NCI-H1105 (cell line): ENCODE data around the gene ZCCHC3.
A peak's percentile ranks its signal among the peaks of the same experiment; 100 is the strongest.

Experiments used
- DNase-seq: peaks from one replicate; lab custom pipeline; 2025; lab: John Stamatoyannopoulos, UW

The ZCCHC3 gene

DNA sequence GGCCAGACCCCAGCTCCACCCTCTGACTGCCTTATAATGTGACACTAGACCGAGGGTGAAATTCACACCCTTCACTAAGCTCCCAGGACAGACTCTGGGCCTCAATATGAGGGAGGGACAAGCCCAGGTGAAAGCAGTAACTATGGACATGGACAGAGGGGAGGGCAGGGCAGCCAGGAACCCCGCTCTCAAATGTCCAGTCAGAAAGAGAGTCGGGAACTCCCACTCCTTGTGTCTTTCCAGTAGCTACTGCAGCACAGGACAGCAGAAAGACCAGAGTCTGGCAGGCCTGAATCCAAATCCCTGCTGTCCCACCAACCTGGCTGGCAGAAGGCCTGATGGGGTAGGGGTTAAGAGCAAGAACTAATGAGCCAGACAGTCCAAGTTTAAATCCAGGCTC is 13.2 kb upstream of the ZCCHC3 start:
- no peak for DNase-seq

DNA sequence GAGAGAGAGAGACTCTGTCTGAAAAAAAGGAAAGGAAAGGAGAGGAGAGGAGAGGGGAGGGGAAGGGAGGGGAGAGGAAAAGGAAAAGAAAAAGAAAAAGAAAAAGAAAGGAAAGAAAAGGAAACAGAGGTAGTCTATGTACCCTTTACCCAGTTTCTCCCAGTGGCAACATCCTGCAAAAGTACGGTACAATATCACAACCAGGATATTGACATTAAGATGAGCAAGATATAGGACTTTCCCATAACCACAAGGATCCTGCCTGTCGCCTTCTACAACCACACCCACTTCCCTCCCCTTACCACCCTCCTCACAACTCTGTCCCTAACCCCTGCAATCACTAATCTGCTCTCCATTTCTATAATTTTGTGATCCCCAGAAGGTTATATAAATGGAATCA is 10.9 kb upstream of the ZCCHC3 start:
- no peak for DNase-seq

DNA sequence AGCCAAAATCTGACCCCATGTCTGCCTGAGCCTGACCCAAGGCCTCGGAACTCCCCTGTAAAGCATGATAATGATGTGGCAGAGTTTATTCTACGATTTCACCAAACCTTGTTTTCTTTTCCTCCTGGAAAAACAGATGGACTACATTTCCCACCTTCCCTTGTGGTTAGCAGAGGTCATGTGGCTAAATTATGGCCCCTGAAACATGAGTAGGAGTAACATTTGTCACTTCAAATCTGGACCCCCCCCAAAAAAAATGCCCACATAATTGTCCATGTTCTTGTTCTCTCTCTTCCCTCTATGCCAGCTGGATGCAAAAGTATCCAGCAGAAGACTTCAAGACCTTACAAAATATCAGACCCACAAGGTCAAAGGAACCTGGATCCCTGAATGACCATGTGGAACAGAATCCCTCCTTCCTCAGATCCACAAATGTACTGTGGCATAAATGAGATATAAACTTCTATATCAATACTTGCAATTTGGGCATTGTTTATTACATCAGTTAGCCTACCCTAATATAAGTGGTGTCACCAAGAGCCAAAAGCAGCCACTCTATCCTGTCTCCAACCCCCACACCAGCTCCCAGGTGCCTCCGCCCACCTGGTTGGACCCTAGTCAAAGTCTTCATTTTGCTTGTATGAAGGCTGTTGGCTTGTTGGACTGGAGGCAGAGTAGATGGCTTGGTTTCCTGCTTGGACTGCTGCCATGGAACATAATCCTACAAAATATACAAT is 8.2 kb upstream of the ZCCHC3 start:
- DNase-seq: no peak

DNA sequence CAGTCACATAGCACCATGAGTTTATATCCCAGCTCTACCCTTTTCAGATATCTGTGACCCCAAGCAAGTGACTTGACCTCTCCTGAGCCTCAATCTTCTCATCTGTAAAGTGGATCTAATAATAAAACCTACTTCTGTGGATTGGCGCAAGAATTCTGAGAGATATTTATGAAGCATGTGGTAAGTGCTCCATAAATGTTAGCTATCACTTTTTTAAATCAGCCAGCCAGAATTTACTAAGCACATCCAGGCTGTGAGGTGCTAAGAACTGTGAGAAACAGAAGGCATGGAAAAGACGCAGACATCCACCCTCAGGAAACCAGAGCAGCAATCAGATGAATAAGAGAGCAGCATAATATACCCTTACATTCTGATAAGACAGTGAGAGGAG is 7.7 kb upstream of the ZCCHC3 start:
- DNase-seq: no peak

DNA sequence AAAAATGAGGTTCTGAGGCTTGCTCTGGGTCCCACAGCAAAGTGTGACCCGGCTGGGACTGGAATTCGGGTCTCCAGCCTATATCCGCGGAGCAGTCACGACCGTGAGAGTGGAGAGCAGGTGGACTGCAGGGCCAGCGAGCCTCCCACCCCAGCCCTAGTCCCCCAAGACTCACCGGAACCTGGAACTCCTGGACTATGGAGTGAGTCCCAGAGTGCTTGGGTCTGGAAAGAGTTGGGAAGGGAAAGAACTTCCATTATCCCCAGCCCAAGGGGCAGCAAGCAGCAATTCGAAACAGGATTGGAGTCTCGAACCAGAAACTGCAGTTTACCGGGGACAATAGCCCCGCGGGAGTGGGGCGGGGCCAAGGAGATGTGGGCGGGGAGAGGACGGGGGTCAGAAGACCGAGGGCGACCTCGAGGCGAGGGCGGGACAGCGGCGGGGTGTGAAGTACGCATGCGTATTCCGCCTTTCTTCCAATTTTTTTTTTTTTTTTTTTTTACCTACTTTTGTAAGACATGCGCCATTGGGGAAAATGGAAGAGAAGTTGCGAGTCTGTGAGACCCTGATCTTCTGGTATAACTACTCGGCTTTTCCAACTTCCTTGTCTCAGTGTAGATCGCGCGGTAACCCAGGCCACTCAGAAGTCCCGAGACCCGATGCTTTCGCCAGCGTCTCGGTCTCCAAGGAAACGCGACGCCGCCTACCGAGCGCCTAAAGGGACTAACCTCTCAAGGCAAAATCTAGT is 7.1 kb upstream of the ZCCHC3 start, which contains the start of gene C20orf96:
Gene C20orf96 (minus strand): TSS at position 667 of the 748 bp plus-strand sequence. CDS start 140 bp downstream, at position 527.
- DNase-seq: peak; percentile 90

DNA sequence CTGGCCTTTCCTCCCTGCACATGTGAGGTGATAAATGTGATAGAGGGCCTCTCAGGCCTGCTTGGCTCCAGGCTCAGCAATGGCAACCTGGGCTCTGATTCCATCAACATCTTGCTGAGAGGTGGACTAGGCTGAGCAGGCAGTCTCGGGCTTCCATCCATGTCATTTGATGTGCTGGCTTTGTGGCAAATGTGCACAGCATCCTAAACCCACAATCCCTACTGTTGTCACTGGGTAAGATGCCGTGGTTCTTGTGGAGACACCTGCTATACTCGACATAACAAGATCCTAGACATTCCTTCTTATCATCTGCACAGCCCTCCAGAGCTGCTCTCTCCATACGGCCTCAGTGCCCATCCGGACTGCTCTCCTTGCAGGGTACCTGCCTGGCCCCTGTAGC is 2.8 kb upstream of the ZCCHC3 start:
- DNase-seq: no peak

DNA sequence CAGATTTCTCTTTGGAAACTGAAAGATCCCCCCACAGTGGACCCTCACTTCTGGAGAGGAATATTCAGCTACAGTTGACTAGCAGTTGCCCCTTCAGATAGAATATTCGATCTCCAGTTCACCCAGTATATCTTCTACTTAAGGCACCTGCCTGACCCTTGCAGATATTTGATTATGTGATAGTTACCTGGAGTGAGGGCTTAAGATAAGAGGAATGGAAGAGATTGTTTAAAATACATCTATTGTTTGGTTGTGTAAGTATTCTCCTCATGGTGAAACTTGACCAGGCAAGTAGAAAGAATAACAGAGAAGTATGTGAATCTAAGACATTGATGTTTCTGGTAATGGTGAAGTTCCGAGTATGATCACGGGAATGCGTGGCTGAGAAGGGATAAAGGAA is 1.6 kb upstream of the ZCCHC3 start:
- DNase-seq: no peak

DNA sequence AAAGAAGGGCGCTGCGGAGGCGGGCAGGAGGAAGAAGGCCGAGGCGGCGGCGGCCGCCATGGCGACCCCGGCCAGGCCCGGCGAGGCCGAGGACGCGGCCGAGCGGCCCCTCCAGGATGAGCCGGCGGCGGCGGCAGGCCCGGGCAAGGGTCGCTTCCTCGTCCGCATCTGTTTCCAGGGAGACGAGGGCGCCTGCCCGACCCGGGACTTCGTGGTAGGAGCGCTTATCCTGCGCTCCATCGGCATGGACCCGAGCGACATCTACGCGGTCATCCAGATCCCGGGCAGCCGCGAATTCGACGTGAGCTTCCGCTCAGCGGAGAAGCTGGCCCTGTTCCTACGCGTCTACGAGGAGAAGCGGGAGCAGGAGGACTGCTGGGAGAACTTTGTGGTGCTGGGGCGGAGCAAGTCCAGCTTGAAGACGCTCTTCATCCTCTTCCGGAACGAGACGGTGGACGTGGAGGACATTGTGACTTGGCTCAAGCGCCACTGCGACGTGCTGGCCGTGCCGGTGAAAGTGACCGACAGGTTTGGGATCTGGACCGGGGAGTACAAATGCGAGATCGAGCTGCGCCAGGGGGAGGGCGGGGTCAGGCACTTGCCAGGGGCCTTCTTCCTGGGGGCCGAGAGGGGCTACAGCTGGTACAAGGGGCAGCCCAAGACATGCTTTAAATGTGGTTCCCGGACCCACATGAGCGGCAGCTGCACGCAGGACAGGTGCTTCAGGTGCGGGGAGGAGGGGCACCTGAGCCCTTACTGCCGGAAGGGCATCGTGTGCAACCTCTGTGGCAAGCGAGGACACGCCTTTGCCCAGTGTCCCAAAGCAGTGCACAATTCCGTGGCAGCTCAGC is 780 bp downstream of the ZCCHC3 start:
- DNase-seq: peak; percentile 75

DNA sequence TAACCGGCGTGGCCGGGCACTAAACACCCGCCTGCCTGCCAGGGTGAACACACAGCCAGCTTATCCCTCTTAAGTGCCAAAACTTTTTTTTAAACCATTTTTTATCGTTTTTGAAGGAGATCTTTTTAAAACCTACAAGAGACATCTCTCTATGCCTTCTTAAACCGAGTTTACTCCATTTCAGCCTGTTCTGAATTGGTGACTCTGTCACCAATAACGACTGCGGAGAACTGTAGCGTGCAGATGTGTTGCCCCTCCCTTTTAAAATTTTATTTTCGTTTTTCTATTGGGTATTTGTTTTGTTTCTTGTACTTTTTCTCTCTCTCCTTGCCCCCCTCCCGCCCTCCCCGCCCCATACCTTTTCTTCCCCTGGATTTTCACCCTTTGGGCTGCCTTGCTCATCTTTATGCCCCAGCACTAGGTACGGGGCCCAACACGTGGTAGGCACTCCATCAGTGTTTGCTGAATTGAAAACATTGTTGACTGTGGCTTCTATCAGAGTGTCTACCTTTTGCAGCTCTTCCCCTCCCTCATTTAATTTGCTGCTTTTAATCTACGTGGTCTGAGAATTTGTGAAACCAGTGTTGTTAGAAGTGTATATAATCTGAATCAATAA is 1.5 kb downstream of the ZCCHC3 start:
- DNase-seq: no peak

DNA sequence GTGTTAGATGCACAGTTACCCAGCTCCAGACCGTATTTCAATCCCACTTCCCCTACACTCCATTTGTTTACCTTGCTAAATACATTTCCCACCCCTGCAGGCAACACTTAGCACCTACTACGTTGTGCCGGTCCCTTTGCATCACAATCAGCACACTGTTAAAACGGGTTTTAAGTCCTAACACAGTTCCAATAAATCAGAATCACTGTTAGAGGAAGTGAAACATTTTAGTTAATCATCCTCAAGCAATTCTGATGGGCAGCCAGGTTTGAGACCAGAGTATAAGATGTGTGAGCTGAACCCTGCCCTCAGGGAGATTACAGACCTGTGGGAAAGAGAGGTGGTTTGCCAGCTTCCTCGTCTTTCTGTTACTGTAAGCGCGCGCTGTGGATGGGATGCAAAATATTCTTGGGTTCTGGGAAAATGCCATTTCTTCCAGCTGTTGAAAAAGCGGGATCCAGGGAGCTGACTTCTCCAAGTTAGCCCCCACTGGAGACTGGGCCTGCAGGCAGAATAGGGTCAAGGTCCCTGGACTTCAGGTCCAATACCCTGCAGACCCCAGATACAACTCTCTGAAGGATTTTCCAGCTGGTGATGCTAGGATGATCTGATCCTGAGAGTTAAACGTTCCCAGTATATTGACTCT is 3.1 kb downstream of the ZCCHC3 start:
- DNase-seq: no peak

DNA sequence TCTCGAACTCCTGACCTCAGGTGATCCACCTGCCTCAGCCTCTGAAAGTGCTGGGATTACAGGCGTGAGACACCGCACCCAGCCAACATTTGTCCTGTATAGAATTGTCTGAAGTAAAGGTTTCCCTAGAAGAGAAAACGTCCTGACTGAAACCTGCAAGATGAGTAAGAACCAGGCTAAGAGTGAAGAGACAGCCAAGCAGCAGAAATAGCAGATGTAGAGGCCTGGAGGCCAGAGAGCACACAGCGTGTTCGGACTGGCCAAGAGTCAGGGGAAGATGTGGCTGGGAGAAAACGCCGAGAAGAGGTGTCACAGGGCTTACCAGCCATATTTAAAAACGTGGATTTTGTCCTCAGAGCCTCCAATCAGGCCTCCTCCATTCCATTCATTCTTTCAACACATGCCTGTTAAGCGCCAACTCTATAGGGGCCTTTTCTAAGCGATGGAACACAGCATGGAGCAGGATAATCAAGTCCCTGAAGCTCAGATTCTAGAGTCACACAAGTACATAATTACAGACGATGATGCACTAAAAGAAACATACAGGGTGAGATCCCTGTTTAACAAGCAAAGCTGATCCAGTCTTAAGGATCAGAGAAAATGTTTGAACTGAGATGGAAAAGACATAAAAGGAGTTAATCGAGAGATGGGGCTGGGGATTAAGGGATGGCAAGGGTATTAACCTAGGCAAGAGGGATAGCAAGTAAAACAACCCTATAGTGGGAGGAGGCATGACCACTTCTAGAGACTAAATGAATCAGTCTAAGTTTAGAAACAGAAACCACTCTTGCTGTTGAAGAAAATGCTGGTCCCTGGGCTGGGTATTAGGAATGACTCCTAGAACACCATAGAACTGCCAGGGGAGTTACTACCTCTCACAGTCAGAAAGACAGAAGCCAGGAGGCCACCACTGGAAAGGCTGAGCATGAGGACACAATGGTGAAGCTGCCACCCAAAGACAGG is 4.8 kb downstream of the ZCCHC3 start:
- no peak for DNase-seq

DNA sequence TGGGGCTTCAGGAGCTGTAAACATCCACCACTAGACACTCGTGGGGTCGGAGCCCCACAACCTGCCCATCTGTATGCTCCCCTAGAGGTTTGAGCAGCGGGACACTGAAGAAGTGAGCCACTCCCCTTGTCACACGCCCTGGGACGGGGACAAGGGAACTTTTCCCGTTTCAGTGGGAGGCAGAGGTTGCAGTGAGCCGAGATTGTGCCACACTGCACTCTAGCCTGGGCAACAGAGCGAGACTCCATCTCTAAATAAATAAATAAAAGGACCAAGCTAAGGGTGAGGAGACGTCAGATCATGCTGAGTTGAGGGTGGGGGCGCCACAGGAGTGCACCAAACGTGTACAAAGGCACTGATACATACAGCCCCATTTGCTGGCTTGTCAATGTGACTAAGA is 8.4 kb downstream of the ZCCHC3 start:
- DNase-seq: no peak

DNA sequence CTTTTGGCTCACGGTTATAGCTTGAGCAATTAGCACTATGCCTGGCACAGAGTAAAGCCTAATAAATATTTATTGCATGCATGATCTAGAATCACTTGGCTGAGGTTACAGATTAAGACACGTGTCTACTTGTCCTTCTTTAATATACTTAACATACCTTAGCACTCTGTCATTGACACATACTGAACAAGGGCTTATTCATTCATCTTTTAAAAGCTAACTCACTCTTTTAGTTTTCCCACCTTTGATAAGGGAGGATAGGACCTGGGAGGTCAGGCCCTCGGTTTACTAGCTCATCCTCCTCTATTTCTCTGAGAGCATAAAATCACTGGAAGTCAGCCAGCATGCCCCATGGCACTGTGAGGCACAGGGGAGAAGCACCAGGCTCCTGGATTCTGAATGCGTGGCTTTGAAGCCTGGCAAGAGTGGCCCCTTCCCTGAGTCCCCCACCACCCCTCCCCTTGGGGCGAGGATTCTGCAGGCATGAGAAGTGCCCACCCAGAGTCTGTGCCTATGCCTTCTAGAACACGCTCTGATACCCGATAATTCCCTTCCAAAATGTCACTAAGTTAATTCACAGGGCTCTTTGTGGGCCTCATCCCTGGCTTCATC is 11.2 kb downstream of the ZCCHC3 start:
- DNase-seq: no peak

DNA sequence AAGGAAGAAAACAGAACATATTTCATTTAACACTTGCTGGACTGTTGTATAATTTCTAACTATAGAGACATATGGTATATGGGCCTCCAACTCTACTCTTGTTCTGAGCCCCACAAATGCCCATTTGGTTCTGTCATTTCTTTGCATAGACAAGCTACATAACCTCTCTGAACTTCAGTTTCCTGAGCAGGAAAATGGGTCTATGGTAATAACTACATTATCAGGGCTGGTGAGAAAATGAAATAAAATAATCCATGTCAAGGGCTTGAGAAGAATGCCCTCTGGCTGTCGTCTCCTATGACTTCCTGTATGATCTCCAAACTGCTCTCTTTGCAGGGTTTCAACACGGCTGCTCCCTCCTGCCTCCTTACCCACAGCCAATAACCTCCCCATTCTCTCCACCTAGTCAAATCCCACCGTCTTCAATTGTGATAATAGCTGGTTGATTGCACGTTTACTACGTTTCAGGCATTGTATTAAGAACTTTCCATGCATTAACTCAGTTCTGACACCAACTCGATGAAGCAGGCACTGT is 12.0 kb downstream of the ZCCHC3 start:
- no peak for DNase-seq

DNA sequence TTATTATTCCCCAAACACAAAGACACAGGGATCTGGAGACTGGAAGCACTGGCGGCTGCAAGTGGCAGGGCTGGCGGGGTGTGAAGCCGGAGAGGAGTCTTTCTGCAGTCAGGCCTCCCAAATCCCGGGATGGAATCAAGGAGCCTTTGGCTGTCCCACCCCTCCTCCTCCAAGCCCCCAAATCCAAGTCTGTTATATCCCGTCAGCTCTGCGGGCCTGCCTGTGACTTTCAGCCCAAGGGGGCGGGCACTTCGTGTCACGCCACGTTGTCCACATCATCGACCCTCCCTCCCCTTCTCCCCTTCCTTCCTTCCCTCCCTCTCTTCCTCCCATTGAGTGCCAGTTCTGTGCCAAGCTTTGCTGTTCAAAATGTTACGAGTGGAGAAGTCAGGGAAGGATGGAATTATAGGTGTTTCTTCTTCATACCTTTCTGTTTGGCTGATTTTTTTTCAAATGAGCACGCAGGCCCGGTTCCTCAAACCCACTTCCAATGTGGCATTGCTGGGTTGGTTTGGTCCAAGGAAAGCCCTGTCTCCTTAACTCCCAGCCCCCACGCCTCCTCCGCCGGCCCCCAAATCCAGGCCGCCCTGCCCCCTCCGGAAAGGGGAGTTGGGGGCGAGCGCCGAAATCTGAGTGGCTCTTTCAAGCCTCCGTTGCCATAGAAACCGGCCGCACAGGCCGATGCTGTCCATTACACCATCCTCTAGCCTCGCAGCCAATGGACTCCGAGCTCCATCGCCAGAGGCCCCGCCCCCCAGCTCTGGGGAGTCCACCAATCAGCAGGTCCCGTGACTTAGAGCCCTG is 12.7 kb downstream of the ZCCHC3 start:
- DNase-seq: peak; percentile 99

DNA sequence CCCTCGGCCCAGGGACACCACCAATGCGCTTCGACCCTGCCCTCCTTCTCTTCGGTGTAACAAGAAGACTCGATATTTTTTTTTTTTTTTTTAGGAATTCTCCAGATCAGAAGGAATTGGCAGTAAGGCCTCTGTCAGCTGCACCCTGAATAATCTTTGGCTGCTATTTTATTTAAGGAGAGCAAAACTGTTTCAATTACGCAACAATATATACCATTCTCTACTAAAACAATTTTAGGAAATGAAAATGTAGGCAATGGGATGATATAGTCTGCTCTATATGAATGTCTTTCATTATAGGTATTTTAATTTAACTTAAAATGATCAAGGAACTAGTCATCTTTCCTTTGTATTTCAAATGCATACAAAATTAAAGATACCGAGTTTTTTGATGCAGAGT is 13.3 kb downstream of the ZCCHC3 start:
- no peak for DNase-seq

DNA sequence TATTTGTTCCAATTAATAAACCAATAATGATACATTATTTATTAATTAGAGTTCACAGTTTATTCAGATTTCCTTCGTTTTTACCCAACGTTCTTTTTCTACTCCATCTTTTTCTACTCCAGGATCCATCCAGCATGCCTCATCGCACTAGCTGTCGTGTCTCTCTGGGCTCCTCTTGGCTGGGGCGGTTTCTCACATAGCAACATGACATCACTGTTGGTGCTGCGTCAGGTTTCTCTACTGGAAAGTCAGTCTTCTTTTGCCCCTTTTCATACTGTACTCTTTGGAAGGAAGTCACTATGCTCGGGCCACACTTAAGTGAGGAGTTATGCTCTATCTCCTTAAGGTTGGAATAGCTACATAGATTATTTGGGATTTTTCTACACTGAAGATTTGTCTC is 14.2 kb downstream of the ZCCHC3 start:
- DNase-seq: no peak

DNA sequence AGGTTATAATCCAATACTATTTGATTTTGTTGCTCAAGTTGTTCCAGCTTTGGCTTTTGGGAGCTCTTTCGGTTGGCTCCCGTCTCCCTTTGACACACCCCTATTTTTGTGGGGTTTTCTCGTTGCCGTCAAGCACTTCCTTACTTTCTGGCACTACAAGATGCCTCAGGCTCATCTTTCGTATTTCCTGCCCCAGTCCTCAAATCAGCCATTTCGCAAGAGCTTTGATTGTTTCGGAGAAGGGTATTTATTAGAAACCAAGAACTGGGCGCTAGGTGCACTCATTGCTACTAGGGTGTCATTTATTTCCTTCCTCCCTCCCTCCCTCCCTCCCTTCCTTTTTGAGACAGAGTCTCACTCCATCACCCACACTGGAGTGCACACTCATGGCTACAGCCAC is 14.7 kb downstream of the ZCCHC3 start:
- DNase-seq: no peak

DNA sequence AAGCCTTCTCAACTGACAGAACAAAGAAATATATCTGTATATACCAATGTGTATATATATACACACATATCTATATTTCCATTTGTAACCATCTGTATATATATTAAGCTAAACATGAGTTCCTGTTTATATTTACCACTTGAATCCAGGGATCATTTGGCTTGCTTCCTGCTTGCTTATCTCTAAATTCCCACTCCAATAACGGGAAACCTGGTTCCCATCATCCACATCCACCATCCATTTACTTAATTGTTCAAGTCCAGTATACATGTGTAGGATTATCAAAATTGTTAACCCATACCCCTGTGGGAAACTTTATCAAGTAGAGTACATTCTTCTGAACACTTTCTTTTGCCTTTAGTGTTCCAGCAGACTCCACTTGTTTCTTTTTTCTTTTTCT is 15.5 kb downstream of the ZCCHC3 start:
- DNase-seq: no peak
